ENCODE results near the gene TMEM209. TPM values are rescaled to one million over a fixed set of nuclear protein-coding genes. Genes with fewer than 3 reads are reported as not detected.

The TMEM209 gene
- polyA plus RNA-seq, 1 donor (not counting 4 experiments of a cell fraction or from before 2014, with no cell fraction given): 20.0 TPM

DNA sequence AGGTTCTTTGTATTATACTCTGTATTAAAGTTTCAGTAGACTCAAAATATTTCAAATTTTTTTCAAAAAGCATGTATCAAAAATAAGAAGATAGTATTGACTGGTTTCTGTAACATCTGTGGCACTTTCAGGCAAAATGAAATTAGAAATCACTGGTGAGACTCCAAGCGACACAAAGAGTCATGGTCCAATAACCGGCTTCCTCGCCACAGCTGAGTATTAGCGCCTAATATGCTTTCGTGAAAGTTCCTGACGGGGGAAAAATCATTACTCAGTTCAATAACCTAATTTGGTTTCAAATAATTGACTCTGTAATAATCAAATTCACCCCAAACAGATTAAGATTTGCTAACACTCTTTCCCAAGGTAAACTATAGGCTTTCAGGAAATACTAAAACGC lies 13.4 kb downstream of the TMEM209 start:
- DNase-seq (ENCODE audit: low read depth, low spot score): no peak
- Histone ChIP-seq H3K27ac (ENCODE audit: control insufficient read depth, insufficient read depth, low read length) (no peak overlapping the region), H3K4me3 (ENCODE audit: control insufficient read depth in 2 of 3, extremely low read depth in 1 of 3, insufficient read depth in 2 of 3, low read depth in 1 of 3, low read length in 3 of 3) (no peak overlapping the region), H3K36me3 (ENCODE audit: control insufficient read depth in 2 of 2, extremely low read depth in 1 of 2, insufficient read depth in 2 of 2, low read length in 2 of 2) (peaks cover 0 to 15% of the 10 kb centered on the region in 2 experiments), H3K9ac (ENCODE audit: control insufficient read depth, extremely low read depth, insufficient read depth, low read length) (no peak overlapping the region), H3K4me1 (ENCODE audit: control insufficient read depth, extremely low read depth, insufficient read depth, low read length) (no peaks in the 10 kb centered on the region), H2AFZ (ENCODE audit: control insufficient read depth, low read length) (no peak overlapping the region), H3K27me3 (ENCODE audit: control insufficient read depth, extremely low read depth, insufficient read depth, low read length) (no peaks in the 10 kb centered on the region), H4K20me1 (ENCODE audit: control insufficient read depth, extremely low read depth, insufficient read depth, low read length) (no peaks in the 10 kb centered on the region), H3K9me3 (ENCODE audit: control insufficient read depth, low read depth, low read length) (no peaks in the 10 kb centered on the region), H3K9me1 (ENCODE audit: control insufficient read depth, extremely low read depth, insufficient read depth, low read length) (no peaks in the 10 kb centered on the region), H3K4me2 (ENCODE audit: control insufficient read depth, extremely low read depth, insufficient read depth, low read depth, low read length) (no peak overlapping the region), H3K79me2 (ENCODE audit: control insufficient read depth, insufficient read depth, low read length) (peaks cover 3% of the 10 kb centered on the region)
- dilution Hi-C loops (cut with MboI; ENCODE audit: extremely low pct_ligation_motif_present, low sequenced_read_pairs): no loop called here
- TF ChIP-seq, protein P1, sequence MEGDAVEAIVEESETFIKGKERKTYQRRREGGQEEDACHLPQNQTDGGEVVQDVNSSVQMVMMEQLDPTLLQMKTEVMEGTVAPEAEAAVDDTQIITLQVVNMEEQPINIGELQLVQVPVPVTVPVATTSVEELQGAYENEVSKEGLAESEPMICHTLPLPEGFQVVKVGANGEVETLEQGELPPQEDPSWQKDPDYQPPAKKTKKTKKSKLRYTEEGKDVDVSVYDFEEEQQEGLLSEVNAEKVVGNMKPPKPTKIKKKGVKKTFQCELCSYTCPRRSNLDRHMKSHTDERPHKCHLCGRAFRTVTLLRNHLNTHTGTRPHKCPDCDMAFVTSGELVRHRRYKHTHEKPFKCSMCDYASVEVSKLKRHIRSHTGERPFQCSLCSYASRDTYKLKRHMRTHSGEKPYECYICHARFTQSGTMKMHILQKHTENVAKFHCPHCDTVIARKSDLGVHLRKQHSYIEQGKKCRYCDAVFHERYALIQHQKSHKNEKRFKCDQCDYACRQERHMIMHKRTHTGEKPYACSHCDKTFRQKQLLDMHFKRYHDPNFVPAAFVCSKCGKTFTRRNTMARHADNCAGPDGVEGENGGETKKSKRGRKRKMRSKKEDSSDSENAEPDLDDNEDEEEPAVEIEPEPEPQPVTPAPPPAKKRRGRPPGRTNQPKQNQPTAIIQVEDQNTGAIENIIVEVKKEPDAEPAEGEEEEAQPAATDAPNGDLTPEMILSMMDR (optimal IDR thresholded peaks at IDR 0.05 in 1 of 3, IDR thresholded peaks at IDR 0.05 in 1 of 3, conservative IDR thresholded peaks at IDR 0.05 in 1 of 3; ENCODE audit: extremely low read depth in 1 of 3, insufficient read depth in 2 of 3, low read length in 3 of 3): no peak
- no peak for TF ChIP-seq EZH2 (IDR thresholded peaks at IDR 0.05; ENCODE audit: low read length)
- no peak for FAIRE-seq

DNA sequence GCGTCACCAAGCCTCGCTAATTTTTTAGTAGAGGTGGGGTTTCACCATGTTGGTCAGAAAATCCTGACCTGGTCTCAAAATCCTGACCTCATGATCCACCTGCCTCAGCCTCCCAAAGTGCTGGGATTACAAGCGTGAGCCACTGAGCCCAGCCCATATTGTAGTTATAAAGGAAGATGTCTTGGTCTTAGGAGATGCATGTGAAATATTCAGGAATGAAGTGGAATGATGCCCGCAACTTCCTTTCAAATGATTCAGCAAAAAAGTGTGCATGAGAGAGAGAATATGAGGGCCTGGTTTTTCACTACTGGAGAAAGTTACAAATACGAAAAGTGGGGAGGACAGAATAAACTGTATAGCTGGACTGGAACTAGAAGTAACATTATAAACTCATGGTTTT lies 15.9 kb downstream of the TMEM209 start:
- no peaks in the 10 kb centered on the region for H3K9me3 ChIP-seq (ENCODE audit: control insufficient read depth, low read depth, low read length)
- dilution Hi-C loops (cut with MboI; ENCODE audit: extremely low pct_ligation_motif_present, low sequenced_read_pairs): no loop called here
- H3K4me3 ChIP-seq (ENCODE audit: control insufficient read depth in 2 of 3, extremely low read depth in 1 of 3, insufficient read depth in 2 of 3, low read depth in 1 of 3, low read length in 3 of 3): no peak overlapping the region
- no peak overlapping the region for H3K9ac ChIP-seq (ENCODE audit: control insufficient read depth, extremely low read depth, insufficient read depth, low read length)
- H4K20me1 ChIP-seq (ENCODE audit: control insufficient read depth, extremely low read depth, insufficient read depth, low read length): no peaks in the 10 kb centered on the region
- H2AFZ ChIP-seq (ENCODE audit: control insufficient read depth, low read length): no peak overlapping the region
- H3K79me2 ChIP-seq (ENCODE audit: control insufficient read depth, insufficient read depth, low read length): peaks cover 3% of the 10 kb centered on the region
- TF ChIP-seq, protein P1 (optimal IDR thresholded peaks at IDR 0.05 in 1 of 3, IDR thresholded peaks at IDR 0.05 in 1 of 3, conservative IDR thresholded peaks at IDR 0.05 in 1 of 3; ENCODE audit: extremely low read depth in 1 of 3, insufficient read depth in 2 of 3, low read length in 3 of 3): no peak
- no peak for TF ChIP-seq EZH2 (IDR thresholded peaks at IDR 0.05; ENCODE audit: low read length)
- H3K9me1 ChIP-seq (ENCODE audit: control insufficient read depth, extremely low read depth, insufficient read depth, low read length): no peaks in the 10 kb centered on the region
- no peaks in the 10 kb centered on the region for H3K27me3 ChIP-seq (ENCODE audit: control insufficient read depth, extremely low read depth, insufficient read depth, low read length)
- no peaks in the 10 kb centered on the region for H3K4me1 ChIP-seq (ENCODE audit: control insufficient read depth, extremely low read depth, insufficient read depth, low read length)
- H3K36me3 ChIP-seq (ENCODE audit: control insufficient read depth in 2 of 2, extremely low read depth in 1 of 2, insufficient read depth in 2 of 2, low read length in 2 of 2): peaks cover 0 to 22% of the 10 kb centered on the region in 2 experiments
- no peak overlapping the region for H3K4me2 ChIP-seq (ENCODE audit: control insufficient read depth, extremely low read depth, insufficient read depth, low read depth, low read length)
- H3K27ac ChIP-seq (ENCODE audit: control insufficient read depth, insufficient read depth, low read length): no peak overlapping the region
- no peak for FAIRE-seq
- no peak for DNase-seq (ENCODE audit: low read depth, low spot score)

Measured in keratinocyte (primary cell).